Effector CD4-positive, alpha-beta T cell (primary cell): ENCODE results near the gene PSMA5.
A peak's percentile ranks its signal among the peaks of the same experiment; 100 is the strongest.
"Not testable (repeated sequence)": the region's sequence is repeated elsewhere in the genome, so short reads cannot be mapped to it uniquely, and the experiment has no call there.

Source experiments
- DNase-seq: peaks from one replicate; pipeline ENCODE4 v3.0.0-alpha.2; 2020

Gene PSMA5

DNA sequence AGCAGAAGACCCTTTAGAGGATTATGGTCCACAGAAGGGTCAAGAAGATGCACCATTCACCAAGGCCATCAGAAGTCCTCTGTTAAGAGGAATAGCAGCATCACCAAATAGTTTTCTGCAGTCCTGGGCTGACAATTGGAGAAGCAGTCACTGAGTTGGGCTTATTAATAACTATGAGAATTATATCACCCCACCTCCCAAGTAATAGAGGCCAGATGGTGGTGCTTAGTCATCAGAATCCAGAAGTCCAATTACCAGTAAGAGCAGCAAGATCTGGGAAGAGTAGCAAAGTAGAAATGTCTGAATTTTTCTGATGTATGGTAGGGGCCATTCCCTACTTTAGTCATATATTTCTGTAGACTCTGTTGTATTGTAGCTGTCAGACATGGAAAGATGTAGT is 6.1 kb upstream of the PSMA5 start:
- no peak for DNase-seq

DNA sequence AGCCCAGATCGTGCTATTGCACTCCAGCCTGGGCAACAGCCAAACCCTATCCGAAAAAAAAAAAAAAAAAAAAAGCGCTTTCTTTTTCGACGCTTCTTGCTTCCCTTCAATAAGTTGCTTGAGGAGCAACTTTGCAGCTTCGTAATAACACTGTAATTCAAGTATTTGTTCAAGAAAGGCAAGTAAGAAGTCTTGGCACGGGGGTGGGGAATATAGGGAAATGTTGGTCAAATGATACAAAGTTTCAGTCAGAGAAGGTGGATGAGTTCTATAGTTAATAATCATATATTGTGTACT is 871 bp upstream of the PSMA5 start:
- no peak for DNase-seq

DNA sequence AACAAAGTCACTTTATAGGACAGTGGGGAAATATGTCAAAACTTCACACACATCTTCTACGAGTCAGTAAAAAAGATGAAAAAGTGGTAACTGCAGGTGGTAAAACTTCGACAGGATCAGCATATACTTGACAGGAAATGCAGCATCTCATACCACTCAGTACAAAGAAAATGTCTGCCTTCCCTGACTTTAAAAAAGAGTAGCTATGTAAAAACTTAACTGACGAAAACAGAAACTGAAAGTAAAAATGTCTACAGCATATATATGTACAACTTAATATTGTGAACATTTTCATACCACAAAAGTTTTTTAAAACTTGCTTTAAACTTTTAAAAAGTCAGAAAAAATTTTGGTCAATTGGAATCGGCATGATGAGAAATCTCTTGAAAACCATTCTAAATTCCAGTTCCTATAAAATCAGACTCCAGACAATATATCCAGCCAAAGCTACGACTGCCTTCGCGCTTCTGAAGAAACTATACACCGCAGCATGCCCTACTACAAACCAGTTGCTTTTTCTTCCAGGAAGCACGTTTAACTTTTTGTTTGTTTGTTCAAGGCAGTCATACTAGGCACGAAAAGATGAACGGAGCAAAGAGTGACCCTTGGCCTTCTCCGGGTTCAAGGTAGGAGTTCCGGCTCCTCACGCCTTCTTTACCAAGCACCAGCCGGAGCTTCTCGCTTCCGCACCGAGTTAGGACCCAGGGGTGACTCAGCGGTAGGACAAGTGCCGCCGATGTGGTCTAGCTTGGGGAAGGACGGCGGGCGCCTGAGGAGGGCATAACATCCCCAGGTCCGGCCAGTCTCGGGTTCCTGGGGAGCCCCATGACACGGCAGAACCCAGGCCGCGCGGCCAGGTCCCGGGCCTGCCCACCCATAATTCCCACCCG is 612 bp downstream of the PSMA5 start:
- DNase-seq: peak; percentile 42

DNA sequence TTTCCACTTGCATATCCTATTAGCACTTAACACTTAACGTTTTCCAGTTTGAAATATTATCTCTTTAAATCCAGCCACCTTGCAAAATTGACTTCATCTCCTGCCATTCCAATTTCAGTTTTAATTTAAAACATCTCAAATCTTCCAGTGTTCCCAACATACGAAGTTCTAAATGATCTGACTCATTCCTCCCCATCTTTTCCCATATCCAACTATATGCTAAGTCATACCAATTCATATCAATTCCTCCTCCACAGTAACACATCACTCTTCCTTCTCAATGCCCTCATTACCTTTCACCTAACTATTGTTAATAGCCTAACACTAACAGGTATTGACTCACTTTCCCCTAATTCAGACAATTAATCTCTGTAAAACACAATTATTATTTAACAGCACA is 2.8 kb downstream of the PSMA5 start:
- no peak for DNase-seq

DNA sequence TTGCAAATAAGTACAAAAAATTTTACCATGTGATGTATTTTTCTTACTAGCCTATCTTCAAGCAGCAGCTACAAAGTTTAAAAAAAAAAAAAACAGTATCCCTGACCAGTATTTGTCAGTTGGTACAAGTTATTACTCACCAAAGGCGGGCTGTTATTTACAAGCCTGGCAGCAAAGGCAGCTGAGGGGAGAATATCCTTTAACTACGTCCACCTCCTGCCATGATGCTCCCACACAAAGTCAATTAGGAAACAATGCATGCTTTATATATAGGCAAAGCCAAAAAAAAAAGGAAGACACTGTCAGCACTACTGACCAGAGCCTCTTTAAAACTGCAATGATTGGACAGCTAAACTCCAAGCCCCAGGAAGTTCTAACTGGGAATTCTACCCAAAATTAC is 13.7 kb downstream of the PSMA5 start:
- DNase-seq: no peak

DNA sequence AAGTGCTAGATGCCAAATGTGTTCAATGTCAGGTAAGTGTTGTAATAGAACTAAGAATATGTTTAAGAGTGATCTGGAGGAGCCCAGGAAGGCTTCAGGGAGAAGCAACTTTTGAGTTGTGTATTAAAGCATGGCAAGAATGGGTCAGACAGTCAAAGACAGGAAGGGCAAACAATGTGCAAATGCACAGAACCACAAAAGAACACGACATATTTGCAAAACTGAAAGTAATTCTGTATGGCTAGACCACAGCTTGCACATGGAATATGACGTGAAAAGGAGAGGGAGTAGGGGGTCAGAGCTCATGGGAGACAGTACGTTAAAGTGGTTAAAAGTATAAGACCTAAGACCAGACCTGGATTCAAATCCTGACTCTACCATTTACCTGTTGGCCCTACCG is 21.4 kb downstream of the PSMA5 start:
- DNase-seq: no peak

DNA sequence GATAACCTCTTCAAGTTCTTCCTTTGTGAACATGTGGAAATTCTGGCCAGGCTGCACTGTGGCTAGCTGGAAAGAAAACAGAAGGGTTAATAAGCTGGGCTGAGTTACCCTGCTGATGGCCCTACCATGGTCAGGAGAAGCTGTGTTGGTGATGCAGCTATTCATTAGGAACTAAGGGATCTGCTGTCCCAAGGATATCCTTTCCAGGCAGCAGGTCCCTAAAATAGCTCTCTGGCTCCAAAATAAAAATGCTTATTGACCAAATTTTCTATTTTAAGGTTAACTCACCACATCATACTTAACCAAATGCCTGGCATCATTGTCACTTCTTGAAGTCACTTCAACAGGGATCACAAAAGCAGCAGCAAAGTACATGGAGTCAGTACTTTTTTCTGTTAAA is 24.2 kb downstream of the PSMA5 start:
- DNase-seq: no peak

DNA sequence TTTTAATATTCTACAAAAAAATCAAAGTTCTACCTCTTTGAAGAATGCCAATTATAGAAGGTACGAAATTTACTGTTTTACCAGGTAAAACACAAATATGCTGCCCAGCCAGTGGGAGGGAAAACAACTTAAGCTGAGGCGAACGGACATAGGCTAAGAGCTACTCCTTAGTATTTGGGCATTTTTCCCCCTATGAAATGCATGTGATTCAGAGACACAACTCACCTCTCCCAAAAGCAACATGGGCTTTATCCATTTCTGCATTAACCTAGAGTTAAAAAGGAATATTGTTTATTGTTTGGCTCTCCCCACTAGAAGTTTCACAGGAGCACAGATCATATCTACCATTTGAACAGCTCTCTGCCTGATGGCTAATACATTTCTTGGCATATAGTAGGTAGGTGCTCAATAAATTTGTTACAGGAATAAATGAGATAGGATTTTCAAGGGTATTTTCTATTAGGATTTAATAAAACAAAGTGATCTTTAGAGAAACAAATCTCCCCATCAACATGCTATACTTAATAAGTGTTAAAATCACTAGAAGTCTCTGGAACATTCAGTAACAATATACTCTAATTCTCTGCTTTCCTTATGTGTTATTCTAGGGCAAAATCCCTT is 26.1 kb downstream of the PSMA5 start:
- DNase-seq: no peak

DNA sequence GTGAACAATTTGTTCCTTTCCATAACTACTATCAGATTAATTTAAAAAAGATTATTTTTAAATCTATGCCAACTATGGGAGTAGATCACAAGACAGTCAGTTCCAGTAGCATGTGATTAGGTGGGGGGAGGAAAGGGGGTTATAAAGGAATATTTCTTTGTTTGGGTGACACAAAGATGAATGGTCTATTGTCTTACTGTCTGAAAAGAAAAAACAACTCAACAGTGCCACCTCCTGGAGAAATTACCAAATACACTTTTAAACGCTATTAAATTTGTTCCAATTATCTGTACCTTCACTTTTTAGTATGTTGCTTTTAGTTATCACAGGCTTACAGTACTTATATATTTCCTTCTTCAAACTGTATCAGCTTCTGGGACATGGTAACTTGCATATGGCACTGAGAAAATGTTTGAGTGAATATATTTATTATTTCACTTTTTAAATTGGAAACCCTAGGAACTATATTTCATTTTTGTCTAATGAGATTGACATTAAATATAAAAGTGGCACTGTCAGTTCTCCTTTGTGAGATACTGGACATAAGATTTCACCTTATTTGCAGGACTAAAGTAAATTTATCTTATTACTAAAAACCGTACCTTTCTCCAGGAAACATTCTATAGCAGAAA is 26.8 kb downstream of the PSMA5 start:
- DNase-seq: peak; percentile 33

DNA sequence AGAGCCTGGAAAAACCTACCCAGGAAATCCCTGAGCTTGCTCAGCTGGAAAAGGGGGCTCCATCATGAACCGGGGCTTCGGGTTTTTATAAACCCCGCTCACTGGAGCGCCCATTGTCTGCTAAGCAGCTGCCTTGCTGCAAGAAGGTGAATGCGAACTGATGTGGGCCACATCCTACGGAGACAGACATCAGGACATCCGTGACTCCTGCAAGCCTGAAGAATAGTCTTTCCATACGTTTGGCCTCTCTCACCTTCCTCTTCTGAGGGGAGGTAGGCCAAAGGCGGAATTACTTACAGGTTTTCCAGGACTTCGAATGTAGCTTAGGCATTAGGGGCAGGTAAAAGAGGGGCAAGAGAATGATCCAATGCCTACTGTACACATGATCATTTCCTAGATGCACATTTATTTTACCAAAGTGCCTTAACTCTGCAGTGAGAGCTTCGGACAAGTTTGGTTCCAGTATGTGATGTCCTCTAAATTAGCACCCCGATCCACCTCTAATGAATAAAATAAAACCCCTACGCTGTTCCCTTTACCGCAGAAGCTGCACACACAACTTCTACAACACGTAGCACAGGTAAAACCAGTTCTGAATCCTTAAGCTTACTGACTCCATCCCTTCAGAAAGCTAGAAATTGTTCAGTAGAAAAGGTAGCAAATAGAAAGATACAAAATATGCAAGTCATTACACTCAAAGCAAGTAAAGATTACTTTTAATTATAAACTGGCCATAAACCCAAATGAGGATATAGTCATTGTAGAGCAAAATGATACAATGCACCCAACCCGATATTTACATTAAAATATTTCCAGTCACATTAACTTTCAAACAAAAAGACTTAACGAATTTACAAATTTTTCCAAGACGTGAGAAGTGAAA is 27.7 kb downstream of the PSMA5 start:
- DNase-seq: no peak

DNA sequence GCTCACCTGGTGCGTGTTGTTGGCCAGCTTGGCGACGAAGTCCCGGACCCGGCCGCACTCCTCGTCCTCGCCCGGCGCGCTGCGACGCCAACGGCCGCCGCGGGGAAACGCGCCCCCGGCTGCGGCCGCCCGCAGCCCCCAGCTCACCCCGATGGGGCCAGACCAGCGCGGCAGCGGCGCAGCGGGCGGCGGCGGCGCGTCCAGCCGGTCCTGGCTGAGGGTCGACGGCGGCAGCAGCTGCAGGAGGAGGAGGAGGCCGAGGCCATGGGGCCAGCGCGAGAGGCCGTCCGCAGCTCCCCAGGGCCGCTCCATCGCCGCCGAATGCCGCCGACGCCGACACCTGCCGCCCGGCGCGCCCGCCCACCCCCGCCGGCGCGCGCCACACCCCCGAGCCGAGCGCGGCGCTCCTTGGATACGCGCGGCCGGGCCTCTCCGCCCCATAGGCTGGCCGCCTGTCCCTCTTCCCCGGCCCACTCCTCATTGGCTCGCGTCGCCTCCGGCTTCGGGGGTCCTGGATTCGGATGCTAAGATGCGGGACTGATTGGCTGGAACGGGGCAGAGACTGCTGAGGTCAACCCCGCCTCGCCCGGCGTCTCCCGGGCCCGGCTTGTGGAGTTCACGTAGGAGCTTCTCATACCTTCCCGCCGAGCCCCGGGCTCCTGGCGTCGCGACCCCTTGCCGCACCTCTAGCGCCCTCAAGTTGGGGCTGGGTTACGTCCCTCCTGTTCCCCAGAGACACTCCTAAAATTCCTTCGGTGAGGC is 28.5 kb downstream of the PSMA5 start, which contains the start of gene SORT1:
Gene SORT1 (minus strand): TSS at position 338 of the 762 bp plus-strand sequence. CDS start 26 bp downstream, at position 312.
- peak; percentile 27 for DNase-seq

DNA sequence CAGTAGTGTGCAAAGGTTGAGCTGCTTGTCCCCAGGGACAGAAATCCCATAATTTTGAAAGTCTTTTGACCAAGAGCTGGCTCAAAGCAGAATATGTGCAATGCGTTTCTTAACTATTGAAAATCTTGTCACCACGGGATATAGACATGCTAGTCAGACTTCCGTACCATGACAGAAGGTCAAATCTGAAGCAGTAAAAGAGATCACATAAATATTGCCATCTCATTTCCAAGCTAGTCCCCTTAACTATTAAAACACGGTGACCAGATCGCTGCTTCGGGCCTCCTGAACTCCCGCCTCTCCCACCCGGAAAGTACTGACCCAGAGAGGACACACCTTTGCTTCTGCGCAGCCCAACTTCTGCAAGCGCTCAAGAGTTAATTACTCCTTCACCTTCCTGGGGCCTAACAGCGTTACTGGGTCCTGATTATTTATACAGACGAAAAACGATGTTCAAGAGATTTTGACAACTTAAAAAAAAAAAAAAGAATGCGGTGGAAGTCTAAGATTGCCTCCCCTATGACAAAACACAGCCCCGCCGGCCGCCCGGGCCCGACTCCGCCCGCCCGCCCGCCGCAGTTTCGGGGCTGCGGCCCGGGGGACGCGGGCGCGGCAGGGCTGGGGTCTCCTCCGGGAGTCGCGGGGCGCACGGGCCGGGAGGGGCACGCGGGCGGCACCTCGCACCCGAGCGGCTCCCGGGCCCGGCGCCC is 29.2 kb downstream of the PSMA5 start:
- DNase-seq: no peak

DNA sequence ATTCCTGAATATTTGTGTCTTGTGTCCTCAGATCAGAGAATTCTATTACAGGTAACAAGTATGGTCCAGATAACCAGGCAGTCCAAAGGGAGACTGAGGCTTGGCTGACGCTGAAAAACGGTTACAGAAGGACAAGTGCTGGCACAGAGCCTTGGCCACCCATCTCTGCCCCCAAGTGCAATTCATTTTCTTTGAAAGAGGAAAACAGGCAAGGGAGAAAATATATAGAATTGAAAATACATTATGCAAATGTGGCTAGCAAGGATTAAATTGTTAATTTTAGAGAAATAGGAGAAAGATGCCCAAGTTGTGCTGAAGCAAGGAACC is 29.8 kb downstream of the PSMA5 start:
- DNase-seq: no peak

DNA sequence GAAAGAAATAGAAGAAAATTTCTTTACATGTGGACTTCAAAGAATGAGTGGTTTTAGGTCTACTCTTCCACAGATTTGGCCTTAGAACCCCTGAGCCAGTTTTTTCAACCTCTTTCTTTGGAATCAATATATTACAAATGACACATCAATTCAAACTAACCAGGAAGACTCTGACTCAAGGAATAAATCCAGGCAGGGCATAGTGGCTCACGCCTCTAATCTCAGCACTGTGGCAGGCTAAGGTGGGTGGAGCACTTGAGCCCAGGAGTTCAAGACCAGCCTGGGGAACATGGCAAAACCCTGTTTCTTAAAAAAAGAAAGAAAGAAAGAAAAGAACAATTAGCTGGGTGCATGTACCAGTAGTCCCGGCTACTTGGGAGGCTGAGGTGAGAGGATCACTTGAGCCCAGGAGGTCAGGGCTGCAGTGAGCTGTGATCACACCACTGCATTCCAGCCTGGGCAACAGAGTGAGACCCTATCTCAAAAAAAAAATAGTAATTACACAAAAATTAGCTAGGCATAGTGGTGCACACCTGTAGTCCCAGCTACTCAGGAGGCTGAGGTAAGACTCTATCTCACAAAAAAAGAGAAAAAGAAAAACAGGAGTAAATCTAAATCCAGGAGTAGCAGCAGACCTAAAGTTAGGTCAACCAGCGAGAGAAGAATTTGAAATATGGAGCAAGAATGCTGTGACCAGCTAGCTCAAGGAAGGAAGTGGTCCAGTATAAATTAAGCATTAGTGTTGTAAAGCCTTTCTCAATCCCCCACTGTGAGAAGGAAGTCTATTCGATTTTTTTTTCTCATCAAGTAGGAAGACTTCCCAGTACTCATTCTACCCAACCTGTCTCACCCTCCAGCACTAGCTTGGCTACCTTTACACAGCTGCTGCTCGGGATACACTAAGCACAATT is 30.4 kb downstream of the PSMA5 start:
- DNase-seq: no peak

DNA sequence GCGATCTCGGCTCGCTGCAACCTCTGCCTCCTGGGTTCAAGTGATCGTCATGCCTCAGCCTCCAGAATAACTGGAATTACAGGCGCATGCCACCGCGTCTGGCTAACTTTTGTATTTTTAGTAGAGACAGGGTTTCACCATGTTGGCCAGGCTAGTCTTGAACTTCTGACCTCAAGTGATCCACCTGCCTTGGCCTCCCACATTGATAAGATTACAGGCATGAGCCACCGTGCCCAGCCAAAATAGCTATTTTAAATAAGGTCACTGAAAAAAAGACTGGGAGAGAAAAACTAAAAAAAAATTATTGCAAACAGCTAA is 31.0 kb downstream of the PSMA5 start:
- DNase-seq: not testable (repeated sequence)

DNA sequence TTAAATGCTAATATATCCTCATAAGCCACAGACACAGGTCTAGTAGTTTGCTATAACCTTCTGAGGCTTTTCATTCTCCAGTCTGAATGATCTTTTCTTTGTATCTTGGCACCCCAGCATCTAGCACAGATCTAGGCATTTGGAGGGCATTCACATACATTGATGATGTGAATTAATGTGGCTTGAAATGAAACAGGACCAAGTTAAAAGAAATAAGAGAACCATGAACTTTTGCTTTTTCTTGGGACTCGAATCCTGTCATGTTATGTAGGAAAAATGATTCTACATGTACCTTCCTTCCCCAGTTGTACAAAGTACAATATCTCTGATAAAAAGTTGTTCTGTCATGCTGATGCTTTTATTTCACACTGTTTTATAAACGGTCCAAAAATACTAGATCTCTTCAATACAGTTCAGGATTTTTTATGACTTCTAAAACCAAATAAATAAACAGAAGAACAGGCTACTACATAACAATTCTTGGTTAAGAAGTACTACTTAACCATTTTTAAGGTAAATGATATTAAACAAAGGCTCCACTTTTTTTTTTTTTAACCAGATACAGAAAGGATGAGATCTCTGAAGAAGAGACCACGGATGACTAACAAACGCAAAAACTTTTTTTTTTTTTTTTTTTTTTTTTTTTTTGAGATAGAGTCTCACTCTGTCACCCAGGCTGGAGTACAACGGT is 31.5 kb downstream of the PSMA5 start:
- DNase-seq: no peak

DNA sequence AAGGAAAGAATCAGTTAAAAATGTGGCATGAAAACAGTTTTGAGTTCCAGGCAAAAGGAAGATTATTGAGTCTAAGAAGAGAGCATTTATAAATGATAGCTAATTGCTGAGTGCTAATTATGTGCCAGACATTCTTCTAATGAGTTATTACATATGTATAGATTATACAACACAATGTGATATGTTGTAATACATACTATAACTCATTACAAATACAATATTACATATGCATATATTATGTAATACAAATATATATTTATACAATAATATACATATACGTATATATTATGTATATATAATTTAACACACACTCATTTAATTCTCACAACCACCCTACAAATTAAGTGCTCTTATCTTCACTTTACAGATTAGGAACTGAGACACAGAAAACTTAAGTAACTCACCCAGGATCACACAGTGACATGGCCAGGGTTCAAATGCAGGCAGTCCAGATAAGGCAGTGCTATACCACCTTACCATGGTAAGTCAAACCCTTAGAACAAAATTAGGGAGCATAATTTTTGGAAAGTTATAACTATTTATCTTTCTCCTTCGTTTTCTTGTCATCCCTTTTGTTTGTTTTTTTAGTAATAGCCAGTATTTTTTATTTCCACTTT is 32.5 kb downstream of the PSMA5 start:
- DNase-seq: no peak

DNA sequence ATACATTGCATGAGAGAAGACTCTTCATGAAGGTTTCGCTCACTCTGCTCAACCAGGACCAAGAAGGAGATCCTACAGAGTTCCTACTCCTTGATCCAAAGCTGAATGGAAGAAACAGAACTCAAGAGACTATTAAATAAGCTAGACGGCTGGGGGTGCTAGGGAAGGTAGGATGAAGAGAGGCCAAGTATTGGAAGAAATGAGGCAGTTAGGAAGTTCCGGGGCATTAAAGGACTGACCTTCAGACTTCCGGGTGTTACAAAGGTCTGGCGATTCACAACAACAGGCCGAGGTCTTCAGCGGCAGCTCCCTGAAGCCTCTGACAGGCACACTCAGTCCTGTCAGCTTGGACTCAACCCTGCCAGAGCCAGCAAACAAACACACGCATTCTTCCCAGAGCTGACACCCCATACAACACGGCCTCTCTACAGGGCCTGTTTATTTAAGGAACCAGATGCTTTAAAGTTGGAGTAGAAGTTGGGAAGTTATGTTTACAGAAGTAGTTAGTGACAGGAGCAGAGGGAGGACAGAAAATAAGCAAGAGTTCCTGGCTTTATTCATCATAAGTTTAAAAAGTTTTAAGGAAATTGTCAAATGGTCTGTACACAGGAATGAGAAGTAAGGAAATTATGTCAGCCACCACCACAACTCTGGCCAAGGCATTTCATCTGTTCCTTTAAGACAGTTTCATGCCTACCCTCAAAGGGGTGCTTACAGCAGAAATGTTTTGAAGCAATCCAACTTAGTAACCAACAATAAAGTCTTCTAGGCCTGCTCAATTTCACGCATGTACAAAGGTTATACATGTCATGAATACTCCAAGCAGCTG is 33.2 kb downstream of the PSMA5 start:
- DNase-seq: no peak
